ENCODE results near the gene DTL. TPM values are rescaled to one million over a fixed set of nuclear protein-coding genes. Genes with fewer than 3 reads are reported as not detected.

DTL gene
- total RNA-seq, 1 donor from 2014 or later: 6.3 TPM

DNA sequence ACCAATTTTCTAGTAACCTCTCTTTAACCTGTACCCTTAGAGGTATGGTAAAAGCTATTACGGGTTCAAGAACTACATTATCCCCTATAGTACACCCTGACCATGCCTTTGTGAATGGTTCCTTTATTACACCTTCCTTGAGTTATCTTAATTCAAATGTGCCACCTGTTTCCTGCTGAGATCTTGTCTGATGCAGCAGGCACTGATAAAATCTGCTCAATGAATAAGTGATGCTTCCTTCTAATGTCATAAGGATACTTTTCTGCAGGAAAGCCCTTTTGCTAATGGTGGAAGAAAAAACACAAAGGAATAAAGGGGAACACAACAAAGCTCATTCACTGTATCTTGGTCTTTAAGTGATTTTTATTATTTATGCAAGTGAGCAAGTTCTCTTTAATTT is 26.0 kb upstream of the DTL start:
- H3K4me2 ChIP-seq (ENCODE audit: low read length): no peak overlapping the region
- Mint-ChIP-seq H3K9me3 (ENCODE audit: unreplicated experiment) (no peaks in the 10 kb centered on the region), H3K4me1 (ENCODE audit: low read depth, unreplicated experiment) (no peaks in the 10 kb centered on the region), H3K36me3 (ENCODE audit: low read depth, unreplicated experiment) (no peaks in the 10 kb centered on the region), H3K27me3 (ENCODE audit: low read depth, unreplicated experiment) (no peaks in the 10 kb centered on the region), H3K27ac (ENCODE audit: unreplicated experiment) (no peak overlapping the region), H3K4me3 (ENCODE audit: unreplicated experiment) (no peak overlapping the region)
- H3K9ac ChIP-seq (ENCODE audit: low read length): no peak overlapping the region
- TF ChIP-seq, protein P1, sequence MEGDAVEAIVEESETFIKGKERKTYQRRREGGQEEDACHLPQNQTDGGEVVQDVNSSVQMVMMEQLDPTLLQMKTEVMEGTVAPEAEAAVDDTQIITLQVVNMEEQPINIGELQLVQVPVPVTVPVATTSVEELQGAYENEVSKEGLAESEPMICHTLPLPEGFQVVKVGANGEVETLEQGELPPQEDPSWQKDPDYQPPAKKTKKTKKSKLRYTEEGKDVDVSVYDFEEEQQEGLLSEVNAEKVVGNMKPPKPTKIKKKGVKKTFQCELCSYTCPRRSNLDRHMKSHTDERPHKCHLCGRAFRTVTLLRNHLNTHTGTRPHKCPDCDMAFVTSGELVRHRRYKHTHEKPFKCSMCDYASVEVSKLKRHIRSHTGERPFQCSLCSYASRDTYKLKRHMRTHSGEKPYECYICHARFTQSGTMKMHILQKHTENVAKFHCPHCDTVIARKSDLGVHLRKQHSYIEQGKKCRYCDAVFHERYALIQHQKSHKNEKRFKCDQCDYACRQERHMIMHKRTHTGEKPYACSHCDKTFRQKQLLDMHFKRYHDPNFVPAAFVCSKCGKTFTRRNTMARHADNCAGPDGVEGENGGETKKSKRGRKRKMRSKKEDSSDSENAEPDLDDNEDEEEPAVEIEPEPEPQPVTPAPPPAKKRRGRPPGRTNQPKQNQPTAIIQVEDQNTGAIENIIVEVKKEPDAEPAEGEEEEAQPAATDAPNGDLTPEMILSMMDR (IDR thresholded peaks at IDR 0.05; ENCODE audit: insufficient read depth, low read depth, low read length): no peak
- TF ChIP-seq EZH2 (IDR thresholded peaks at IDR 0.05; ENCODE audit: insufficient read depth, low read length): no peak
- H3K27me3 ChIP-seq (ENCODE audit: insufficient read depth, low read length): no peaks in the 10 kb centered on the region
- H3K9me3 ChIP-seq (ENCODE audit: insufficient read depth, low read depth, low read length): no peaks in the 10 kb centered on the region
- FAIRE-seq (no peak), DNase-seq (ENCODE audit: low read depth) (no peak)
- H4K20me1 ChIP-seq (ENCODE audit: insufficient read depth, low read length): no peaks in the 10 kb centered on the region
- H3K36me3 ChIP-seq (ENCODE audit: insufficient read depth, low read length): peaks cover 8% of the 10 kb centered on the region
- H3K4me3 ChIP-seq (ENCODE audit: insufficient read depth, low read depth, low read length): no peak overlapping the region
- no peak overlapping the region for H2AFZ ChIP-seq (ENCODE audit: low read depth, low read length)
- no peaks in the 10 kb centered on the region for H3K4me1 ChIP-seq (ENCODE audit: insufficient read depth, low read length)
- no peaks in the 10 kb centered on the region for H3K79me2 ChIP-seq (ENCODE audit: insufficient read depth, low read length)
- no peak overlapping the region for H3K27ac ChIP-seq (ENCODE audit: low read depth, low read length)

DNA sequence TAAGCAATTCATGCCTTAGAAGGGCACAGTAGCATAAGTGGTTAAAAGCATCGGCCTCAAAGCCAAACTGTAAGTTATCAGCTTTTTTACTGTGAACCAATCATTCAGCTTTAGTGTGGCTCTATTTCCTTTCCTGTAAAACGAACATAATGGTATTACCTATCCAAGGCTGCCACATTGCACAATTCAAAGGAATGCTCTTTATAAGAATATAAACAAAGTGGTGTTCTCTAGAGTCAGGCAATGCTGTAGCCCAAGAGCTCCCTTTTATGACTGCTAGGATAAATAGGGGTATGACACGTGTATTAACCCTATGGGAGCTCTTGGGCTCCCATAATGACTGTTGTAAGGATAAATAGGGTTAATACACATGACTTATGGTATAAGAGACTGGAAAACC is 25.5 kb upstream of the DTL start:
- DNase-seq (ENCODE audit: low read depth) (no peak), FAIRE-seq (no peak)
- no peaks in the 10 kb centered on the region for H3K27me3 Mint-ChIP-seq (ENCODE audit: low read depth, unreplicated experiment)
- H3K4me2 ChIP-seq (ENCODE audit: low read length): no peak overlapping the region
- no peaks in the 10 kb centered on the region for H3K4me1 Mint-ChIP-seq (ENCODE audit: low read depth, unreplicated experiment)
- H3K4me1 ChIP-seq (ENCODE audit: insufficient read depth, low read length): no peaks in the 10 kb centered on the region
- no peak overlapping the region for H3K4me3 Mint-ChIP-seq (ENCODE audit: unreplicated experiment)
- no peaks in the 10 kb centered on the region for H3K27me3 ChIP-seq (ENCODE audit: insufficient read depth, low read length)
- no peak overlapping the region for H3K9ac ChIP-seq (ENCODE audit: low read length)
- no peak overlapping the region for H3K27ac Mint-ChIP-seq (ENCODE audit: unreplicated experiment)
- no peak overlapping the region for H3K27ac ChIP-seq (ENCODE audit: low read depth, low read length)
- TF ChIP-seq, protein P1 (IDR thresholded peaks at IDR 0.05; ENCODE audit: insufficient read depth, low read depth, low read length): no peak
- TF ChIP-seq EZH2 (IDR thresholded peaks at IDR 0.05; ENCODE audit: insufficient read depth, low read length): no peak
- no peaks in the 10 kb centered on the region for H3K9me3 ChIP-seq (ENCODE audit: insufficient read depth, low read depth, low read length)
- H3K79me2 ChIP-seq (ENCODE audit: insufficient read depth, low read length): no peaks in the 10 kb centered on the region
- H3K9me3 Mint-ChIP-seq (ENCODE audit: unreplicated experiment): no peaks in the 10 kb centered on the region
- no peaks in the 10 kb centered on the region for H3K36me3 Mint-ChIP-seq (ENCODE audit: low read depth, unreplicated experiment)
- no peak overlapping the region for H3K4me3 ChIP-seq (ENCODE audit: insufficient read depth, low read depth, low read length)
- no peaks in the 10 kb centered on the region for H4K20me1 ChIP-seq (ENCODE audit: insufficient read depth, low read length)
- no peak overlapping the region for H2AFZ ChIP-seq (ENCODE audit: low read depth, low read length)
- H3K36me3 ChIP-seq (ENCODE audit: insufficient read depth, low read length): peaks cover 8% of the 10 kb centered on the region

DNA sequence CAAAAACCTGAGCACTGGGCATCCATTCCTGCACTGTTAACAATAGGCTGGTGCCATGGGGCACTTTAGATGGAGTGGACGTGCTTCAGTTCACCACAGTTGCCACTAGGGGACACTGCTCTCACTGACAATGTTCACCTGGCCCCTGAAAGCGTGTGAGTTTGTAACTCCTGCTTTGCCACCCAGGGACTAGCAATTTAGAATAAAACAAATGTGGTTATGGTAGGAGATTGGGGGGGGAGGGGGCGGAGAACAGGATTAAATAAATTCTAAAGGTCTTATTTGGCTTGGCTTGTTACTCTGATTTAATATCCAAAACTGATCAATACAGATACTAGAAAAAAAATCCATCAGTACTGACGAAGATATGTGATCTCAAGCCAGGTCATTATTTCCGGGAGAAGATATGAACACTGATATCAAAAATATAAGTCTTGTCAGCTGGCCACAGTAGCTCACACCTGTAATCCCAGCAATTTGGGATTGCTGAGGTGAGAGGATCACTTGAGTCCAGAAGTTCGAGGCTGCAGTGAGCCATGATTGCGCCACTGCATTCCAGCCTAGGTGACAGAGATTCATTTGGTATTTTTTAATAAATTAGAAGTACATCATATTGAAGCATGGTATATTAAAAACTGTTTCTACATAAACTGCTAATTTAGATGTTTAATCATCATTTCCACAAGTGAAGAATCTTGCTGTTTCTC is 23.4 kb upstream of the DTL start:
- FAIRE-seq: no peak
- H3K9me3 Mint-ChIP-seq (ENCODE audit: unreplicated experiment): no peaks in the 10 kb centered on the region
- no peak overlapping the region for H2AFZ ChIP-seq (ENCODE audit: low read depth, low read length)
- H3K9ac ChIP-seq (ENCODE audit: low read length): no peak overlapping the region
- no peaks in the 10 kb centered on the region for H3K79me2 ChIP-seq (ENCODE audit: insufficient read depth, low read length)
- no peaks in the 10 kb centered on the region for H4K20me1 ChIP-seq (ENCODE audit: insufficient read depth, low read length)
- no peaks in the 10 kb centered on the region for H3K27me3 ChIP-seq (ENCODE audit: insufficient read depth, low read length)
- DNase-seq (ENCODE audit: low read depth): peak; percentile 34
- peaks cover 11% of the 10 kb centered on the region for H3K36me3 ChIP-seq (ENCODE audit: insufficient read depth, low read length)
- H3K9me3 ChIP-seq (ENCODE audit: insufficient read depth, low read depth, low read length): no peaks in the 10 kb centered on the region
- TF ChIP-seq EZH2 (IDR thresholded peaks at IDR 0.05; ENCODE audit: insufficient read depth, low read length): no peak
- TF ChIP-seq, protein P1 (IDR thresholded peaks at IDR 0.05; ENCODE audit: insufficient read depth, low read depth, low read length): peak; percentile 99
- no peaks in the 10 kb centered on the region for H3K4me1 ChIP-seq (ENCODE audit: insufficient read depth, low read length)
- no peak overlapping the region for H3K4me3 Mint-ChIP-seq (ENCODE audit: unreplicated experiment)
- H3K4me3 ChIP-seq (ENCODE audit: insufficient read depth, low read depth, low read length): no peak overlapping the region
- H3K27ac ChIP-seq (ENCODE audit: low read depth, low read length): no peak overlapping the region
- H3K4me2 ChIP-seq (ENCODE audit: low read length): no peak overlapping the region
- H3K4me1 Mint-ChIP-seq (ENCODE audit: low read depth, unreplicated experiment): no peaks in the 10 kb centered on the region
- H3K27me3 Mint-ChIP-seq (ENCODE audit: low read depth, unreplicated experiment): no peaks in the 10 kb centered on the region
- H3K36me3 Mint-ChIP-seq (ENCODE audit: low read depth, unreplicated experiment): no peaks in the 10 kb centered on the region
- no peak overlapping the region for H3K27ac Mint-ChIP-seq (ENCODE audit: unreplicated experiment)

Measured in astrocyte (in vitro differentiated cells and primary cell).